ENCODE measurements around the gene PI4KA.

GRCh38 chr22:20903093-20903492 lies 44.5 kb upstream of the PI4KA start:
- TF ChIP-seq CTCF (IDR thresholded peaks at IDR 0.05), result no peak
- no peak for TF ChIP-seq POLR2A (IDR thresholded peaks at IDR 0.05)
